ENCODE measurements around the gene CCDC73.

Gene CCDC73

GRCh38 chr11:32586576-32587190 is 207.8 kb downstream of the CCDC73 start:
- no peak for DNase-seq (ENCODE audit: low spot score)

GRCh38 chr11:32584921-32585320 is 209.5 kb downstream of the CCDC73 start:
- no peak for DNase-seq (ENCODE audit: low spot score)

- peak; percentile 91 for DNase-seq (ENCODE audit: low spot score)
These were observed 210.8 kb downstream of the CCDC73 start, which contains the start of gene EIF3M for GRCh38 chr11:32583459-32584271. TSS of gene EIF3M (plus strand) at chr11:32583831. CDS start at chr11:32583888, 57 bp downstream.

- DNase-seq (ENCODE audit: low spot score), result no peak
These were observed 212.9 kb downstream of the CCDC73 start for GRCh38 chr11:32581556-32581955.

GRCh38 chr11:32580967-32581366 is 213.5 kb downstream of the CCDC73 start:
- no peak for DNase-seq (ENCODE audit: low spot score)

GRCh38 chr11:32576456-32576855 is 218.0 kb downstream of the CCDC73 start:
- no peak for DNase-seq (ENCODE audit: low spot score)

- DNase-seq (ENCODE audit: low spot score), result no peak
These were observed 219.4 kb downstream of the CCDC73 start for GRCh38 chr11:32575070-32575469.

- no peak for DNase-seq (ENCODE audit: low spot score)
These were observed 220.0 kb downstream of the CCDC73 start for GRCh38 chr11:32574421-32574820.

GRCh38 chr11:32573228-32573627 is 221.2 kb downstream of the CCDC73 start:
- DNase-seq (ENCODE audit: low spot score), result no peak

GRCh38 chr11:32571039-32571438 is 223.4 kb downstream of the CCDC73 start:
- DNase-seq (ENCODE audit: low spot score), result no peak

GRCh38 chr11:32569313-32569881 is 225.1 kb downstream of the CCDC73 start:
- DNase-seq (ENCODE audit: low spot score), result no peak

- no peak for DNase-seq (ENCODE audit: low spot score)
These were observed 227.3 kb downstream of the CCDC73 start for GRCh38 chr11:32567154-32567553.

- no peak for DNase-seq (ENCODE audit: low spot score)
These were observed 227.9 kb downstream of the CCDC73 start for GRCh38 chr11:32566517-32566916.

GRCh38 chr11:32563600-32563959 is 230.9 kb downstream of the CCDC73 start:
- no peak for DNase-seq (ENCODE audit: low spot score)

GRCh38 chr11:32562839-32563599 is 231.4 kb downstream of the CCDC73 start:
- no peak for DNase-seq (ENCODE audit: low spot score)

- no peak for DNase-seq (ENCODE audit: low spot score)
These were observed 232.6 kb downstream of the CCDC73 start for GRCh38 chr11:32561835-32562234.

- no peak for DNase-seq (ENCODE audit: low spot score)
These were observed 238.6 kb downstream of the CCDC73 start for GRCh38 chr11:32555895-32556294.

GRCh38 chr11:32555091-32555490 is 239.4 kb downstream of the CCDC73 start:
- no peak for DNase-seq (ENCODE audit: low spot score)
